D721Med (cell line): ENCODE results near the gene OR6J1.

Experiments used
- DNase-seq: peaks from one replicate; pipeline ENCODE4 v3.0.0; 2011; ENCODE audit warnings: low spot score; ENCODE audit not compliant: insufficient read length
- FAIRE-seq: peaks from 2 replicates; lab custom pipeline; 2011; peaks lifted over from hg19 to GRCh38; lab: Jason Lieb, UNC
- TF ChIP-seq, protein P1 (sequence below): IDR thresholded peaks from 2 replicates; pipeline ENCODE4 v1.5.1; 2012; ENCODE audit warnings: mild to moderate bottlenecking, control low read depth; ENCODE audit not compliant: insufficient read depth; ENCODE audit errors: missing control alignments

Gene OR6J1

GRCh38 chr14:22671622-22672021, 27.5 kb upstream of the OR6J1 start:
- DNase-seq, result no peak
- no peak for FAIRE-seq
- TF ChIP-seq, protein P1, sequence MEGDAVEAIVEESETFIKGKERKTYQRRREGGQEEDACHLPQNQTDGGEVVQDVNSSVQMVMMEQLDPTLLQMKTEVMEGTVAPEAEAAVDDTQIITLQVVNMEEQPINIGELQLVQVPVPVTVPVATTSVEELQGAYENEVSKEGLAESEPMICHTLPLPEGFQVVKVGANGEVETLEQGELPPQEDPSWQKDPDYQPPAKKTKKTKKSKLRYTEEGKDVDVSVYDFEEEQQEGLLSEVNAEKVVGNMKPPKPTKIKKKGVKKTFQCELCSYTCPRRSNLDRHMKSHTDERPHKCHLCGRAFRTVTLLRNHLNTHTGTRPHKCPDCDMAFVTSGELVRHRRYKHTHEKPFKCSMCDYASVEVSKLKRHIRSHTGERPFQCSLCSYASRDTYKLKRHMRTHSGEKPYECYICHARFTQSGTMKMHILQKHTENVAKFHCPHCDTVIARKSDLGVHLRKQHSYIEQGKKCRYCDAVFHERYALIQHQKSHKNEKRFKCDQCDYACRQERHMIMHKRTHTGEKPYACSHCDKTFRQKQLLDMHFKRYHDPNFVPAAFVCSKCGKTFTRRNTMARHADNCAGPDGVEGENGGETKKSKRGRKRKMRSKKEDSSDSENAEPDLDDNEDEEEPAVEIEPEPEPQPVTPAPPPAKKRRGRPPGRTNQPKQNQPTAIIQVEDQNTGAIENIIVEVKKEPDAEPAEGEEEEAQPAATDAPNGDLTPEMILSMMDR, result no peak

DNA sequence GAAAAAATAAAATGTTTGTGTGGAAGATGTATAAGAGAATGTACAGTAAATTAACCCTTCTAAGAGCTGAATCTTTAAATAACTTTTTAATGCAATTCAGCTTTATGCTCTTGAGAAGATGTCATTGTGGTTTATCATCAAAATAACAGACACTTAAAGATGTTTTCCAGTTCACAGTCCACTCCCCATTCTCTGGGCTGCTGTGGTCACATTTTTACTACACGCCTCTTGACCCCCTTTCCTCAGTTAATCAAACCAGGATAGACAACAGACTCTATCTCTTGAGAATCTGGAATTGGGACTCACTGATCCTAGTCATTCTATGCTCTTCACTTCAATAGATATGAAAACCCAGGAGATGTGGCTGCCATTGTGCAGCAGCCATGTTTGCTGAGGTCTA, 24.7 kb upstream of the OR6J1 start:
- FAIRE-seq (no peak), DNase-seq (no peak)
- TF ChIP-seq, protein P1, result no peak

DNA sequence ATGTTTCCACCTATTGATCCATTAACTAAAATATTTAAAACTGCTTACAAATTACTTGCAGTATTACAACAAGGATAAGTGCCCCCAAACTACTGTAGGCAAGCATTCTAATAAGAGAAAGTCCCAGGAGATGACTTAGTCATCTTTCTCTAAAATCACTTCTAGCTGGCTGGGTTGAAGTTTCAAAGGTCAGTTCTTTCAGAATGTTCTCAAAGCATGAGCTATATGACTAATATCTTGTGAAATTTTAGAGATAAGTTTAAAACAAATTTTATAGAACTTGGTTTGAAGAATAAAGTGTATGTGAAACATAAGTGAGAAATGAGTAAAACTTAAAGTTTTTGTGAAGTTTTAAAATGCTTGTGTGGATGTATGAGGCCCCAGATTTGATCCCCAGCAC, 24.3 kb upstream of the OR6J1 start:
- no peak for FAIRE-seq

DNA sequence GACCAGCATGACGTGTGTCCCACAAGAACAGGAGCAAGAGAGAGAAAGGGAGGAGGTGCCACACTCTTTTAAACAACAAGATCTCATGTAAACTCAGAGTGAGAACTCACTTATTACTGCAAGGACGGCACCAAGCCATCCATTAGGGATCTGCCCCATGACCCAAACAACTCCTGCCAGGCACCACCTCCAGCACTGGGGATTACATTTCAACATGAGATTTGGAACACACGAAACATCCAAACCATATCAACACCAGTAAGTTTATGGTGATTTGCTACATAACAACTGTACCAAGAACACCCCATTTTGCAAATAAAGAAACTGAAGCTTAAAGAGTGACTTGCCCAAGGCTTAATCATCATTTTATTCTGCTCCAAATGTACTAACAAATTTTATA, 23.7 kb upstream of the OR6J1 start:
- TF ChIP-seq, protein P1, result no peak
- DNase-seq, result no peak
- FAIRE-seq, result no peak

More for the DNA sequence above, 24.3 kb upstream of the OR6J1 start:
- TF ChIP-seq, protein P1, result no peak
- no peak for DNase-seq

DNA sequence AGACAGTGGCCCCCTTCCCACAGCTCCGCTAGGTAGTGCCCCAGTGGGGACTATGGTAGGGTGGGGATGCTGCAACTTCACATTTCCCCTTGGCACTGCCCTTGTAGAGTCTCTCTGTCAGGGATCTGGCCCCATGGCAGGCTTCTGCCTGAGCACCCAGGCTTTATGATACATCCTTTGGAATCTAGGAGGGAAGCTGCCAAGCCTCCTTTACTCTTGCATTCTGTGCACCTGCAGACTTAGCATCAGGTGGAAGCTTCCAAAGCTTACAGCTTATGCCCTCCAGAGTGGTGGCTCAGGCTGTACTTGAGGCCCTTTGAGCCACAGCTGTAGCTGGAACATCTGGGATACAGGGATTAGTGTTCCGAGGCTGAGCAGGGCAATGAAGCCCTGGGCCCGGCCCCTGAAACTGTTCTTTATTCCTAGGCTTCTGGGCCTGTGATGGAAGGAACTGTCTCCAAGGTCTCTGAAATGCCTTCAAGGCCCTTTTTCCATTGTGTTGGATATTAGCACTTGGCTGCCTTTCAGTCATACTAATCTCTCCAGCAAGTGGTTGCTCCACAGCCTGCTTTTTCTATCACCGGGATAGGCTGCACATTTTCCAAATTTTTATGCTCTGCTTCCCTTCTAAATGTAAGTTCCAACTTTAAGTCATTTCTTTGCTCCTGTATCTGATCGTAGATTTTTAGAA, 22.2 kb upstream of the OR6J1 start:
- TF ChIP-seq, protein P1, result no peak
- FAIRE-seq (no peak), DNase-seq (no peak)

- FAIRE-seq, result no peak
- TF ChIP-seq, protein P1, result no peak
- DNase-seq, result no peak
Measured at GRCh38 chr14:22664261-22664660, 20.1 kb upstream of the OR6J1 start.

- DNase-seq (no peak), FAIRE-seq (no peak)
- TF ChIP-seq, protein P1, result no peak
Measured at GRCh38 chr14:22660654-22661053, 16.5 kb upstream of the OR6J1 start.
